PC-9 (cell line): ENCODE results near the gene MORF4L1. TPM values are rescaled to one million over a fixed set of nuclear protein-coding genes. Genes with fewer than 3 reads are reported as not detected.

ENCODE experiments used
- BruUV-seq: library from RNA; stranded (reverse); fragments of 400-500 nt; replicated peaks from 2 replicates; lab custom pipeline; 2021; lab: Mats Ljungman, UMichigan
- CTCF ChIA-PET: fragments of 300-600 bp; sonication (Branson Sonifier 250); formaldehyde crosslinking; loops from one replicate; lab custom pipeline; 2022; ENCODE audit warnings: antibody characterized with exemption; lab: Charles Lee
- POLR2A ChIA-PET: fragments of 300-600 bp; sonication (Branson Sonifier 250); formaldehyde crosslinking; loops from one replicate; lab custom pipeline; 2022; ENCODE audit warnings: antibody characterized with exemption; ENCODE audit not compliant: unreplicated experiment; lab: Charles Lee
- DNase-seq, 2 experiments: peaks; one replicate each; pipeline versions ENCODE4 v3.0.0 to v3.0.0-alpha.2; 2015 to 2022; ENCODE audit warnings: mixed read lengths in 1 of 2
- H2AFZ ChIP-seq: fragments of 200-600 bp; sonication (generic); 2 replicates; pipeline ENCODE4 v1.8.1; 2017; ENCODE audit warnings: antibody characterized with exemption
- H3F3A ChIP-seq: fragments of 200-600 bp; sonication (generic); 2 replicates; pipeline ENCODE4 v1.8.1; 2017; ENCODE audit warnings: antibody characterized with exemption, mild to moderate bottlenecking, low read depth; ENCODE audit not compliant: insufficient read depth
- H3K27ac ChIP-seq: fragments of 200-600 bp; sonication (generic); 2 replicates; pipeline ENCODE4 v1.6.1; 2016; ENCODE audit warnings: mixed run types
- H3K27me3 ChIP-seq: fragments of 200-600 bp; sonication (generic); 2 replicates; pipeline ENCODE4 v1.6.1; 2016; ENCODE audit warnings: low read depth, mixed run types; ENCODE audit not compliant: insufficient read depth
- H3K36me3 ChIP-seq: fragments of 200-600 bp; sonication (generic); 2 replicates; pipeline ENCODE4 v1.6.1; 2016; ENCODE audit warnings: low read depth, mixed run types
- H3K4me1 ChIP-seq: fragments of 200-600 bp; sonication (generic); replicated peaks from 2 replicates; pipeline ENCODE4 v1.6.1; 2016; ENCODE audit warnings: mixed run types; ENCODE audit not compliant: insufficient read depth
- H3K4me2 ChIP-seq: fragments of 200-600 bp; sonication (generic); 2 replicates; pipeline ENCODE4 v1.6.1; 2017; ENCODE audit warnings: mixed run types
- H3K4me3 ChIP-seq: fragments of 200-600 bp; sonication (generic); 2 replicates; pipeline ENCODE4 v1.6.1; 2016; ENCODE audit warnings: mixed run types
- H3K79me2 ChIP-seq: fragments of 200-600 bp; sonication (generic); 2 replicates; pipeline ENCODE4 v1.6.1; 2017; ENCODE audit warnings: low read depth, mixed run types
- H3K9me2 ChIP-seq: fragments of 200-600 bp; sonication (generic); 2 replicates; pipeline ENCODE4 v1.8.1; 2017; ENCODE audit warnings: mild to moderate bottlenecking; ENCODE audit not compliant: insufficient read depth
- H3K9me3 ChIP-seq: fragments of 200-600 bp; sonication (generic); 2 replicates; pipeline ENCODE4 v1.8.1; 2016; ENCODE audit warnings: low read depth; ENCODE audit not compliant: insufficient read depth
- H4K20me1 ChIP-seq: fragments of 200-600 bp; sonication (generic); 2 replicates; pipeline ENCODE4 v1.8.1; 2017; ENCODE audit not compliant: insufficient read depth
- EZH2 ChIP-seq: fragments of 200-600 bp; sonication (generic); IDR thresholded peaks from 2 replicates; pipeline ENCODE4 v1.8.0; 2017; ENCODE audit warnings: antibody characterized with exemption, low read depth
- intact Hi-C: fragments of 100-400 bp; cut with micrococcal nuclease; formaldehyde crosslinking; loops from one replicate; pipeline ENCODE4 v1.10.0; 2022; ENCODE audit not compliant: unreplicated experiment
- total RNA-seq: library from RNA; stranded (reverse); gene quantifications from 2 replicates; pipeline ENCODE4 v1.2.3, GENCODE V29; 2021
- TF ChIP-seq, protein P1 (sequence below): fragments of 200-600 bp; sonication (generic); conservative IDR thresholded peaks from 2 replicates; pipeline ENCODE4 v1.6.1; 2017; ENCODE audit warnings: mixed run types, antibody characterized with exemption, mild to moderate bottlenecking, moderate library complexity

Gene MORF4L1
- total RNA-seq, 1 experiment from 2014 or later: 282 TPM

DNA sequence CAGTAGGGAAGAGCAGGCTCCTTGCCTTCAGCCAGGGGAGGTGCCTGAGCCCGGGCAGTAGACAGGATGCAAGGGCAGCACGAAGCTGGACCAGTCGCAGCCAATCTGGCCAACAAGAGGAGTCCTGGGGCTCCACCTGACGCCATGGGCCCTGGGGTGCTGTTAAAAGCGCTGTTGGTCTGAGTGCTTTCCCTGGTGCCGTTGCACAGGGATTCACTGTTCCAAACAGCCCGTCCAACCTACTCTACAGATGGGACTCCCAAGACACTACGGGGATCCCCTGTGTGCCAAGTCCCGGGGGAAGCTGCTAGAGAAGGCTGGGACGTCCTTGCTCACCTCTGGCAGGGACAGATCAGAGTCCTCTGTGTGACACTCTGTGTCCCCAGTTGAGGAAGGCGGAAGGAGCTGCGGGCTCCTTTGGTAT is 71.5 kb downstream of the MORF4L1 start:
- Histone ChIP-seq H3K36me3 (no peaks in the 10 kb centered on the region), H3K9me2 (no peaks in the 10 kb centered on the region), H2AFZ (peak overlapping the region; percentile 83), H3K27me3 (no peaks in the 10 kb centered on the region), H3K4me3 (peak overlapping the region; percentile 58), H3F3A (peaks cover 16% of the 10 kb centered on the region; the same call in 1 of the 2 replicates), H3K9me3 (no peaks in the 10 kb centered on the region), H4K20me1 (no peaks in the 10 kb centered on the region), H3K79me2 (peaks cover 22% of the 10 kb centered on the region), H3K4me2 (peak overlapping the region; percentile 72), H3K4me1 (peaks cover 23% of the 10 kb centered on the region), H3K27ac (no peak overlapping the region)
- no peak for TF ChIP-seq EZH2
- TF ChIP-seq, protein P1, sequence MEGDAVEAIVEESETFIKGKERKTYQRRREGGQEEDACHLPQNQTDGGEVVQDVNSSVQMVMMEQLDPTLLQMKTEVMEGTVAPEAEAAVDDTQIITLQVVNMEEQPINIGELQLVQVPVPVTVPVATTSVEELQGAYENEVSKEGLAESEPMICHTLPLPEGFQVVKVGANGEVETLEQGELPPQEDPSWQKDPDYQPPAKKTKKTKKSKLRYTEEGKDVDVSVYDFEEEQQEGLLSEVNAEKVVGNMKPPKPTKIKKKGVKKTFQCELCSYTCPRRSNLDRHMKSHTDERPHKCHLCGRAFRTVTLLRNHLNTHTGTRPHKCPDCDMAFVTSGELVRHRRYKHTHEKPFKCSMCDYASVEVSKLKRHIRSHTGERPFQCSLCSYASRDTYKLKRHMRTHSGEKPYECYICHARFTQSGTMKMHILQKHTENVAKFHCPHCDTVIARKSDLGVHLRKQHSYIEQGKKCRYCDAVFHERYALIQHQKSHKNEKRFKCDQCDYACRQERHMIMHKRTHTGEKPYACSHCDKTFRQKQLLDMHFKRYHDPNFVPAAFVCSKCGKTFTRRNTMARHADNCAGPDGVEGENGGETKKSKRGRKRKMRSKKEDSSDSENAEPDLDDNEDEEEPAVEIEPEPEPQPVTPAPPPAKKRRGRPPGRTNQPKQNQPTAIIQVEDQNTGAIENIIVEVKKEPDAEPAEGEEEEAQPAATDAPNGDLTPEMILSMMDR: no peak
- intact Hi-C loops: loop anchor here (2.0 kb wide), 1 partner anchor 13 kb away; no protein-coding TSS in a partner anchor
- no peak for DNase-seq
- POLR2A ChIA-PET: interaction anchor here (1.1 kb wide), 1 partner anchor 24 kb away, joined by 6 read pairs; no protein-coding TSS in a partner anchor
- CTCF ChIA-PET: interaction anchor here (0.6 to 2.0 kb wide), 3 partner anchors 35 to 214 kb away, joined by 3 to 6 read pairs (median 3); no protein-coding TSS in a partner anchor
- BruUV-seq: no TSS peak

DNA sequence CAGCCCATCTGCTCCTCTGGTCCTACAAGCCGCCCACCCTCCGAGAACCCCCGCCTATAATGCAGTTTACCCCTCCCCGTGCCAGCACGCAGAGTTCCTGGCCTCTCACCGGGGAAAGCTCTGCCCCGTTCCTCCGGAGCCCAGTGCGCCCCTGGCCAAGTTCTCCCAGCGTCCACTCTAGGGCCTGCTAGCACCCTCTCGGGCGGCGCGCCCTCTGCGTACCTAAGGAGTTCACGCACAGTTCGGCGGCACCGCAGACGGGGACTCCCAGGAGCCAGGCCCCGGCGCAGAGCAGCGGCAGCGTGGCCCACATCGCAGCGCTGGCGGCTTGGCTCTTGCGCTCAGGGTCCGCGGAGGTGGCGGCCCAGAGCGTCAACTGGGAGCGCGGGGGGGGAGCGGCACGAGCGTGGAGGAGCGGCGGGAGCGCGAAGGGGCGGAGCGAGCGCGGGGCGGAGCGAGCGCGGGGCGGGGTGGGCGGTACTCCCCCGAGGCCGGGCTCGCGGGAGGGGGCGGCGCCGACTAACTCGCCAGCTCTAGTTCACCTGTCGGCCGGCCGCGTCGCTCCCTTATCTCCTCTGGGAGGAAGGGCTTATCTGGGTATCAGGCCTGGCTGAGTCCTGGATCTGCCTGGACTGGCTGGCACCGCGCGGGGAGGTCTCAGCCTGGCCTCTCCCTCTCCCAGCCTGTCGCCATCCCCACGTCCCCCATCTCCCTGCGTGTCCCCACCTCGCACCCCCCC is 72.1 kb downstream of the MORF4L1 start, which contains the start of gene CTSH:
CTSH (minus strand) TSS at position 378 of the 739 bp plus-strand sequence; CDS start at position 313, 65 bp downstream.
- peaks cover 29% of the 10 kb centered on the region for H3K4me1 ChIP-seq
- intact Hi-C loops: loop anchor here (2.0 to 5.0 kb wide), 2 partner anchors 14 to 42 kb away; no protein-coding TSS in a partner anchor
- no peaks in the 10 kb centered on the region for H3K27me3 ChIP-seq
- no TSS peak for BruUV-seq
- H3K4me2 ChIP-seq: peak within 1 kb of the TSS; percentile 72
- CTCF ChIA-PET: interaction anchor here (0.6 to 2.0 kb wide), 3 partner anchors 35 to 213 kb away, joined by 3 to 6 read pairs (median 3); no protein-coding TSS in a partner anchor
- no peaks in the 10 kb centered on the region for H4K20me1 ChIP-seq
- no peak for TF ChIP-seq EZH2
- TF ChIP-seq, protein P1: no peak
- H3K36me3 ChIP-seq: no peaks in the 10 kb centered on the region
- H3K9me3 ChIP-seq: no peaks in the 10 kb centered on the region
- H3K79me2 ChIP-seq: peaks cover 20% of the 10 kb centered on the region
- no peak within 1 kb of the TSS for H3K27ac ChIP-seq
- H2AFZ ChIP-seq: peak within 1 kb of the TSS; percentile 83
- peaks cover 21% of the 10 kb centered on the region; the same call in 1 of the 2 replicates for H3F3A ChIP-seq
- peak; percentile 60 to 83 for DNase-seq
- H3K9me2 ChIP-seq: no peaks in the 10 kb centered on the region
- POLR2A ChIA-PET: interaction anchor here (0.6 to 1.1 kb wide), 2 partner anchors 23 to 59 kb away, joined by 6 read pairs; no protein-coding TSS in a partner anchor
- H3K4me3 ChIP-seq: peak within 1 kb of the TSS; percentile 58

DNA sequence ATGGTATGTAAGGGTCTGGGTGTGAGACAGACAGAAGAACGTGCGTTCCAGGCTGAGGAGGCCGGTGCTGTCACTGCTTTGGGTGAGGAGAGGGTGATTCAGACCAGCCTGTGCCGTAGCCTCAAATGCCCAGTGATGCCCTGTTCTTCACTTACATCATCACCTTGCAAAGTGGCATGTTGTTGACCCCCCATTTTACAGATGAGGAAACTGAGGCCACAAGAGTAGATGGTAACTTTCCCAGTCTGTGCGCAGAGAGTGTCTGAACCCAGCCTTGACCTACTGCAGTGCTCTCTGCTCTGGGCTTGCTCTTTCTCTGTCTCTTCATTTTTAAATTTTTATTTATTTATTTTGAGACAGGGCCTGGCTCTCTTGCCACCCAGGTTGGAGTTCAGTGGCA is 73.8 kb downstream of the MORF4L1 start:
- POLR2A ChIA-PET: no interaction called here
- Histone ChIP-seq H3K9me3 (no peaks in the 10 kb centered on the region), H3K27me3 (no peaks in the 10 kb centered on the region), H3K4me3 (no peak overlapping the region), H3F3A (peaks cover 36% of the 10 kb centered on the region), H3K4me2 (no peak overlapping the region), H2AFZ (no peak overlapping the region), H3K79me2 (peaks cover 19% of the 10 kb centered on the region), H3K36me3 (no peaks in the 10 kb centered on the region), H3K4me1 (peaks cover 46% of the 10 kb centered on the region), H3K9me2 (no peaks in the 10 kb centered on the region), H4K20me1 (no peaks in the 10 kb centered on the region), H3K27ac (no peak overlapping the region)
- no peak for TF ChIP-seq EZH2
- TF ChIP-seq, protein P1: no peak
- intact Hi-C loops: loop anchor here (5.0 kb wide), 1 partner anchor 41 kb away; no protein-coding TSS in a partner anchor
- DNase-seq: no peak
- no TSS peak for BruUV-seq
- CTCF ChIA-PET: no interaction called here
